Measurements from ENCODE around the gene FUZ. TPM values are rescaled to one million over a fixed set of nuclear protein-coding genes. Genes with fewer than 3 reads are reported as not detected.

FUZ gene
- total RNA-seq, 4 donors from 2014 or later: 4.1 to 13.8 (median 12.3) TPM

GRCh38 chr19:49852631-49853126, 39.6 kb upstream of the FUZ start:
- H3K36me3 ChIP-seq: peaks cover 0 to 31% (median 0%) of the 10 kb centered on the region in 3 donors
- no peaks in the 10 kb centered on the region for H3K27me3 ChIP-seq
- no peak overlapping the region for H3K27ac ChIP-seq
- DNase-seq: no peak
- TF ChIP-seq CTCF (IDR thresholded peaks at IDR 0.05) (no peak), POLR2A (IDR thresholded peaks at IDR 0.05) (no peak)
- H3K9me3 ChIP-seq: no peaks in the 10 kb centered on the region
- peaks cover 0 to 17% (median 9%) of the 10 kb centered on the region in 4 donors for H3K4me1 ChIP-seq
- H3K4me3 ChIP-seq: peak overlapping the region in 2 of 4 donors; percentile 96 to 98

GRCh38 chr19:49851456-49852259, 38.6 kb upstream of the FUZ start:
- Histone ChIP-seq H3K27me3 (no peaks in the 10 kb centered on the region), H3K4me1 (peaks cover 0 to 17% (median 9%) of the 10 kb centered on the region in 4 donors), H3K27ac (peak overlapping the region; percentile 95 to 100 (median 99)), H3K9me3 (no peaks in the 10 kb centered on the region), H3K36me3 (peaks cover 0 to 21% (median 0%) of the 10 kb centered on the region in 3 donors), H3K4me3 (peak overlapping the region; percentile 91 to 98 (median 96))
- DNase-seq: peak in 2 of 3 donors; percentile 45 to 55
- TF ChIP-seq POLR2A (IDR thresholded peaks at IDR 0.05) (no peak), CTCF (IDR thresholded peaks at IDR 0.05) (no peak)

- peaks cover 0 to 17% (median 9%) of the 10 kb centered on the region in 4 donors for H3K4me1 ChIP-seq
- H3K27me3 ChIP-seq: no peaks in the 10 kb centered on the region
- TF ChIP-seq POLR2A (IDR thresholded peaks at IDR 0.05) (peak; percentile 65 to 81), CTCF (IDR thresholded peaks at IDR 0.05) (peak in 2 of 6 experiments; percentile 5 to 13)
- H3K36me3 ChIP-seq: peaks cover 0 to 11% (median 0%) of the 10 kb centered on the region in 3 donors
- peak within 1 kb of the TSS; percentile 91 to 98 (median 96) for H3K4me3 ChIP-seq
- H3K9me3 ChIP-seq: no peaks in the 10 kb centered on the region
- DNase-seq: peak; percentile 90 to 96 (median 95)
- peak within 1 kb of the TSS; percentile 95 to 100 (median 99) for H3K27ac ChIP-seq
Measured at GRCh38 chr19:49850487-49851342, 37.6 kb upstream of the FUZ start, which contains the start of gene PTOV1. Gene PTOV1 (plus strand): TSS chr19:49851159.

GRCh38 chr19:49850221-49850486, 37.1 kb upstream of the FUZ start:
- Histone ChIP-seq H3K27ac (peak overlapping the region; percentile 95 to 100 (median 99)), H3K4me1 (peaks cover 0 to 17% (median 9%) of the 10 kb centered on the region in 4 donors), H3K9me3 (no peaks in the 10 kb centered on the region), H3K4me3 (peak overlapping the region; percentile 91 to 98 (median 96)), H3K36me3 (peaks cover 0 to 6% (median 0%) of the 10 kb centered on the region in 3 donors), H3K27me3 (no peaks in the 10 kb centered on the region)
- no peak for DNase-seq
- TF ChIP-seq POLR2A (IDR thresholded peaks at IDR 0.05) (no peak), CTCF (IDR thresholded peaks at IDR 0.05) (no peak)

- H3K36me3 ChIP-seq: peaks cover 0 to under 1% (median 0%) of the 10 kb centered on the region in 3 donors
- H3K4me3 ChIP-seq: peak overlapping the region in 2 of 4 donors; percentile 96 to 98
- TF ChIP-seq CTCF (IDR thresholded peaks at IDR 0.05) (no peak), POLR2A (IDR thresholded peaks at IDR 0.05) (no peak)
- H3K4me1 ChIP-seq: peaks cover 0 to 17% (median 9%) of the 10 kb centered on the region in 4 donors
- no peaks in the 10 kb centered on the region for H3K9me3 ChIP-seq
- peak overlapping the region in 3 of 4 donors; percentile 98 to 100 (median 100) for H3K27ac ChIP-seq
- no peaks in the 10 kb centered on the region for H3K27me3 ChIP-seq
- no peak for DNase-seq
Measured at GRCh38 chr19:49849433-49850220, 36.5 kb upstream of the FUZ start.
